Inflammatory macrophage (primary cell): ENCODE measurements around the gene OR1N1.
"Not testable (repeated sequence)": the region's sequence is repeated elsewhere in the genome, so short reads cannot be mapped to it uniquely, and the experiment has no call there.

ENCODE experiments used
- DNase-seq, 2 donors: peaks; one replicate each; pipeline ENCODE4 v3.0.0-alpha.2; 2020 to 2022
- total RNA-seq, 18 experiments: gene quantifications; one replicate each; lab custom pipeline; 2026; ENCODE audit warnings: mixed read lengths in 6 of 18, inconsistent platforms in 2 of 18; lab: John Stamatoyannopoulos, UW

OR1N1 gene, protein sequence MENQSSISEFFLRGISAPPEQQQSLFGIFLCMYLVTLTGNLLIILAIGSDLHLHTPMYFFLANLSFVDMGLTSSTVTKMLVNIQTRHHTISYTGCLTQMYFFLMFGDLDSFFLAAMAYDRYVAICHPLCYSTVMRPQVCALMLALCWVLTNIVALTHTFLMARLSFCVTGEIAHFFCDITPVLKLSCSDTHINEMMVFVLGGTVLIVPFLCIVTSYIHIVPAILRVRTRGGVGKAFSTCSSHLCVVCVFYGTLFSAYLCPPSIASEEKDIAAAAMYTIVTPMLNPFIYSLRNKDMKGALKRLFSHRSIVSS
- total RNA-seq, result 0 to 0.06 (median 0) reads per million in 18 experiments

DNA sequence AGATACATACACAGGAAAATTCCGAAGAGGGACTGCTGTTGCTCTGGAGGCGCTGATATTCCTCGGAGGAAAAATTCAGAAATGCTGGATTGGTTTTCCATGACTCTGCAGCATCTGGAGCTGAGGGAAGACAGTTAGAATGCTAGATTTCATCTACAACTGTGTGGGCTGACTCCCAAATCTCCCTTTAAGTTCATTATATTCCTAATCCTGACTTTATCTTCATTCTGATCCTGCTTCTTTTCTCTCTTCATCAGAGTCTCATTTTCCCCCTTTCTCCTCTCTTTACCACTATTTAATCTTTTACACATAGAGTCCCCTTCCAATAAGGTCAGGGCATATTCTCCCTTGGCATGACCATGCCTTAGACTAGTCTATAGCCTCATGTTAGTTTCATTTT, at the start of gene OR1N1:
Gene OR1N1, minus strand, starts transcription at position 101 of the 400 bp plus-strand sequence. Its CDS starts 0 bp downstream, at position 101.
- DNase-seq, result no peak

DNA sequence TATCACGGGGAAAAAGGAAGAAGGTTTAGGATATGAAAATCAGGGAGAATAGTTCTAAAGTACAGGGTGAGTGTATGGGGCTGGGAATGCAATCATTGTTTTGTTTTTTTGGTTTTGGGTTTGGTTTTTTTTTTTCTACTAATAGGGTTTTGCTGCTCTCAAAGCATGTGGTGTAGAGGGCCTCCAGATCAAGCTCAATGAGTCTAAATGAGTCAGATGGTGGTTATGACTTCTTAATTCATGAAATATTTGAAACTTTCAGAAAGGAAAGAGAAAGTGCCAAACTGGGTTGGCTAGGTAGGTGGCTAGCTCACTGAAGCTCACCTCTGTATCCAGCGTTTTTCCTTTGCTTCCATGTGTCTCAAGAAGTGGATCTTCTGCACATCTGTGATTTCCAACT, 45.4 kb upstream of the OR1N1 start:
- DNase-seq, result no peak

DNA sequence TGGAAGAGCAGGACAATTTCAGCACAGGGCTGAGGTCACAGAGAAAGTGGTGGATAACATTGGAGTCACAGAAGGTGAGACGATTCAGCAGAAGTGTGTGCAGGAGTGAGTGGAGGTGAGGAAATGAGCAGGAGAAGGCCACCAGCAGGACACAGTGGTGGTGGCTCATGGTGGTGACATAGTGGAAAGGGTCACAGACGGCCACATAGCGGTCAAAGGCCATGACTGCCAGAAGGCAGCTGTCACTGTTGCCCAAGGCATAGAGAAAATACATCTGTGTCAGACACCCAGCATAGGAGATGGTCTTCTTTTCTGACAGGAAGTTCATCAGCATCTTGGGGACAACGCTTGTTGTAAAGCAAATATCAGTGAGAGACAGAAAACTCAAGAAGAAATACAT, 40.8 kb upstream of the OR1N1 start:
- DNase-seq, result no peak

DNA sequence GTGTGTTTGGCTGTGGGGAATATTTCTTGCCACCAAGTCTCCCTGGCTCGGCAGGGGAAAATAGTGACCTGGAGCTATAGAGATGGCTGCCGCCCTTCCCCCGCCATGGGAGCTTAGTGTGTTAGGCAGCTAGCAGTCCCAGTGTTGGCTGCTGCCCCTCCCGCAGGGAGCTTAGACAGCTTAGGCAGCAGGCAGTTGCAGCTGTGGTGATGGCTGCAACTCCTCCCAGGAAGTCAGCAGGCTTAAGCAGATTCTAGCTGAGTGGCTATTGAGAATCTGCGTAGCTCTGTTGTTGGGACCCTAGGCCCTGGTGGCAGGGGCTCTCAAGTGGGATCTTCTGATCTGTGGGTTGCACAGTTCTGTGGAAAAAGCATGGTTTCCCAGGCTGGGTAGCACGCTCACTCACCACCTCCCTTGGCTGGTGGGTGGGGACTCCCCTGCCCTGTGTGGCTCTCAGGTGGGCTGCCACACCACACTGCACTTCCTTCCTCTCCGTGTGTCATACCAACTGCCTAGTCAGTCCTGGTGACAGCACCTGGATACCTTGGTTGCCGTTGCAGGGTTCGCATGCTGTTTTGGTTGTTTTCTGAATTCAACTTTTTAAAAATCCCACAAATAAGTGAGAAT, 35.2 kb upstream of the OR1N1 start:
- no peak for DNase-seq

DNA sequence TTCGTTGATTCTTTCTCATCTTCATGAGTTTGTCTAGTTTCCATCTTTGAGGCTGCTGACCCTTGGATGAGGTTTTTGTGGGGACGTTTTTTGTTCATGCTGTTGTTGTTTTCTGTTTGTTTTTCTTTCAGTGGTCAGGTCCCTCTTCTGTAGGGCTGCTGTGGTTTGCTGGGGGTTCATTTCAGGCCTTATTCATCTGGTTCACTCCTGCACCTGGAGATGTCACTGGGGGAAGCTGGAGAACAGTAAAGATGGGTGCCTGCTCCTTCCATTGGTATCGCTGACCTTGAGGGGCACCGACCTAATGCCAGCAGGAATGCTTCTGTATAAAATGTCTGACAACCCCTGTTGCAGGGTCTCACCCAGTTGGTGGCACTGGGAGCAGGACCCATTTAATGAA, 34.4 kb upstream of the OR1N1 start:
- no peak for DNase-seq

DNA sequence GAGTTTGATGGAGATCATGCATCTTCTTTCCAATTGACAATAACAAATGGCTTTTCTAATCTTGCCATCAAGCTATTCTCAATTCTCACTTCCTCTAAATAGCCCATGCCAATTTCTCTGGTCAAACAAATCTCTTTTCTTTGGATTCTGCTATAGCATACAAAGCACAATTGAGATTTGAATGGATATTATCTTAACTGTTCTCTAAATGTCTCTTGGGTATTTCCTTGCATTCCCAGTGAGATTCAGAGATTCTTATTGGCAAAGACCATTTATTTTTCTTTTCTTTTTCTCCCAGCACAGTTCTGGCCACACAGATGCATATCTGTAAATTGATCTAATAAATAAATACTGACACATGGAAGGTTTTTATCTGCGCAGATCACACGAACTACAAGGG, 25.7 kb upstream of the OR1N1 start, which contains the start of gene OR1N2:
Gene OR1N2, plus strand, starts transcription at position 301 of the 400 bp plus-strand sequence. CDS start 100 bp downstream, outside the sequence.
- no peak for DNase-seq

DNA sequence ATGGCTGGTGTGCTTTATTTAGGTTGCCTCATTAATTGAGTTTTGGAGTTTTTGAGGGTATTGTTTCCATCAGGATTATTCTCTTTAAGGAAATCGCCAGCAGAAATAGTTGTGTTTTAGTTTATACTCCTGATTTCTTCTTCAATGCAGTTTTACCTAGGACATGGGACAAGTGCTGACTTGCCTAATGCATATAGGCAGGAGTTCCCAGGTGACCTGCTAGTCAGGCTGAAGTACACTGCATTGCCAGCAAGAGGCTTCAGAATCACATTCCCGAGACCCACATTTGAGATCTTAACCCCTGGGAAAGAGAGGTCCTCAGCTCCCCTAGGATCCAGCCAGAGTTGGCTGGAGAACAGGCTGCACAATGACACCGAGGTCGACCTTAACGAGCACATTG, 24.3 kb upstream of the OR1N1 start:
- no peak for DNase-seq

DNA sequence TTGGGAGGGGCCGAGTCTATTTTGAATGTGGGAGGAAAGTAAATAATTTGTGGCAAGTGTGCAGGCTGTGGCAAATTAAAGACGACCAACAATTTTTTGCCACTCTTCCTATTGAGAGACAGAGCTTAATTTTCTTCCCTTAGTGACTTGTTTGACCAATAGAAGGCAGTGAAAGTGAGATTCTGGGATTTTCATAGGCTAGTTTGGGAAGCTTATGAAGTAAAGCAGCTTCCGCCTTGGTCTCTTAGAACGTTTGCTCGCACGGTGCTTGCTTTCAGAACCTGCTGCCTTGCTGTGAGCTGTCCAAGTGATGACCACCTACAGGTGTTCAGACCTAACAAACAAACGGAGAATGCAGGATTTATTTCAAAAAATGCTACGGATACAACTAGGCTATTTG, 19.1 kb upstream of the OR1N1 start:
- no peak for DNase-seq

DNA sequence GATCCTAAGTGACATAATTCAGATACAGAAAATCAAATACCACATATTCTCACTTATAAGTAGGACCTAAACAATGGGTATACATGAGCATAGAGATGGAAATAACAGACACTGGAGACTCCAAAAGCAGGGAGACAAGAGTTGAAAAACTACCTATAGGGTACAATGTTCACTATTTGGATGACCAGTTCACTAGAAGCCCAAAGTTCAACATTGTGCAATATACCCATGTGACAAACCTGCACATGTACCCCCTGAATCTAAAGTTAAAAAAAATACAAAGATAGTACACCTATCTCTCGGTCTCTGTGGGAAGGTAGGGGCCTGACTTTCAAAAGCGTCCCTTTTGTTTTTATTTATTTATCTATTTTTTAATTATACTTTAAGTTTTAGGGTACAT, 11.7 kb upstream of the OR1N1 start:
- DNase-seq, result no peak

DNA sequence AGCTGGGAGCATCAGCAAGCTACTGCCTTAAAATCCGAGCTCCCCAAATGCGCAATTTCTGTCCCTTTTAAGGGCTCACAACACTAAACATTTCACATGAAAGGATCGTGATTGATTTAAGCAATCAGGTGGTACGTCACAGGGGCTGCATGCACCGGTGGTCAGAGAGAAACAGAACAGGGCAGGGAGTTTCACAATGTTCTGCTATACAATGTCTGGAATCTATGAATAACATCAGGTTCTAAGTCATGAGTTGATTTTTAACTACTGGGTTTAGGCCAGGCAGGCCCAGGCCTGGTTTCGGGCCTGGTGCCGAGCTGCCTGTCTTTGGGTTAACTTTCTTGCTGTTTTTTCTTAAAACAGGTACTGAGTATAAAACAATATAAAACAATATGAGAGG, 10.0 kb upstream of the OR1N1 start:
- DNase-seq, result not testable (repeated sequence)

DNA sequence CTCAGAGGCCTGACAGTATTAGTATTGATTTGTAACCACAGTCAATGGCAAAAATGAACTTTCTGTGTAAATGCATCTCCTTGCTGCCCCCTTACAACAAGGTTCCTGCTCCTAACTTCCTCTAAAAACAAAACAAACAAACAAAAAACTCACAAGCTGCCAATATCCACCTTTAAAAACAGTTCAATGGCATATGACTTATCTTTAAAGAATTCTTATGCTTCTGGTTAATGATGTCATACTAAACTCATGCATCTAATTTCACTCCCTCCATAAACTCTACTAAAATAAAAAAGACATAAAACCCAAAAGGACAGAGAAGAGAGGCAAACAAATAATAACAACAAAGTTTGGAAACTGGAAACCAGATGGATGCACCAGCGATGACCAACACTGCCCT, 9.0 kb upstream of the OR1N1 start:
- no peak for DNase-seq

DNA sequence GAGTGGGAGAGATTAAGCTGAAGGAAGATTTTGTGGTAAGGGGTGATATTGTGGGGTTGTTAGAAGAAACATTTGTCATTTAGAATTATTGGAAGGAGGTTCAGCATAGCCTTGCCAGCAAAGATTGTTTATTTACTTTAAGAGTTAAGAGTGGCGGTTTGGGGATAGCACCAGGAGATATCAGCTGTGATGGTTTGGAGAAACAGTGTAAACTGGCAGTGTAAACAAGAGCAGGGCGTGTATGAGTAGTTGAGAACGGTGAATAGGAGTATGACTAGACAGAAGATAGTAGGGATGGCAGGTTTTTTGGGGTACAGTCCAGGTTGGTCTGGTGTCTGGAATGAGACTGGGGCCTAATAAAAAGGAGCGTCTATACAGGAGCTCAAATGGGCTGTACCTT, 4.1 kb upstream of the OR1N1 start:
- DNase-seq, result not testable (repeated sequence)

DNA sequence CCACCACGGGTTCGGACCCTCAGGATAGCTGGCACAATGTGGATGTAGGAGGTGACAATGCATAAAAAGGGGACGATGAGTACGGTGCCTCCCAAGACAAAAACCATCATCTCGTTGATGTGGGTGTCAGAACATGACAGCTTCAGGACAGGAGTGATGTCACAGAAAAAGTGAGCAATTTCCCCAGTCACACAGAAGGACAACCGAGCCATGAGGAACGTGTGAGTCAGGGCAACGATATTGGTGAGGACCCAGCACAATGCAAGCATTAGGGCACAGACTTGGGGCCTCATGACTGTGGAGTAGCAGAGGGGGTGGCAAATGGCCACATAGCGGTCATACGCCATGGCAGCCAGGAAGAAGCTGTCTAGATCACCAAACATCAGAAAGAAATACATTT, 491 bp downstream of the OR1N1 start:
- no peak for DNase-seq

DNA sequence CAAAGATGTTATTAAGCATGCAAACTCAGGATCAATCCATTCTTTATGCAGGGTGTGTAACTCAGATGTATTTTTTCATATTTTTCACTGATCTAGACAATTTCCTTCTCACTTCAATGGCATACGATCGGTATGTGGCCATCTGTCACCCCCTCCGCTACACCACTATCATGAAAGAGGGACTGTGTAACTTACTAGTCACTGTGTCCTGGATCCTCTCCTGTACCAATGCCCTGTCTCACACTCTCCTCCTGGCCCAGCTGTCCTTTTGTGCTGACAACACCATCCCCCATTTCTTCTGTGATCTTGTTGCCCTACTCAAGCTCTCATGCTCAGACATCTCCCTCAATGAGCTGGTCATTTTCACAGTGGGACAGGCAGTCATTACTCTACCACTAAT, 7.7 kb downstream of the OR1N1 start:
- DNase-seq, result no peak

DNA sequence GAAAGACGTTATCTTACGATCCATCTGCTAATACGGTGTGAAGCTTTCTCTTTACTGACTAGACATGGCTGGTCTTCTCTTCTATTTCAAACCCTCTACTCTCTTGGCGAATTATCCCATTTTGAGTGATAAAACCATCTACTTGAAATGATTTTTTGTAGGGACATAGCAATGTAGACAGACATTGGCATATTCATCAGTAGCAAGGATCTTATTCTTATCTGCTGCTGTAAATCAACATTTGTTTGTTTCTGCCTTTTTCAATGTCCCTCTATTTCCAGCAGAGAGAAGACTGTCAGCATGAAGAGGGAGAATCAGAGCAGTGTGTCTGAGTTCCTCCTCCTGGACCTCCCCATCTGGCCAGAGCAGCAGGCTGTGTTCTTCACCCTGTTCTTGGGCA, 8.3 kb downstream of the OR1N1 start, which contains the start of gene OR1J4:
Gene OR1J4, plus strand, starts transcription at position 301 of the 400 bp plus-strand sequence. Its CDS starts 0 bp downstream, at position 301.
- DNase-seq, result no peak

DNA sequence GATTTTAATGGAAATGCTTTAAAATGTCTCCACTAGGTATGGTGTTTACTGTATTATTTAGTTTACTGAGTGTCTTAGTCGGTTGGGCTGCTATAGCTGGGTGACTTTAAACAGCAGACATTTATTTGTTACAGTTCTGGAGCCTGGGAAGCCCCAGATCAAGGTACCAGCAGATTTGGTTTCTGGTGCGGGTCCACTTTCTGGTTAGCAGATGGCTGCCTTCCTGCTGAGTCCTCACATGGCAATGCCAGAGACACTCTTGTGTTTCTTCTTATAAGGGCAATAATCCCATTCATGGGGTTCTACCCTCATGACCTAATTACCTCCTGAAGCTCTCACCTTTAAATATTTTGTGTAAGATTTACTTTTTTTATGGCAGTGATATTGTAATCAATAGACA, 8.9 kb downstream of the OR1N1 start:
- DNase-seq, result no peak

DNA sequence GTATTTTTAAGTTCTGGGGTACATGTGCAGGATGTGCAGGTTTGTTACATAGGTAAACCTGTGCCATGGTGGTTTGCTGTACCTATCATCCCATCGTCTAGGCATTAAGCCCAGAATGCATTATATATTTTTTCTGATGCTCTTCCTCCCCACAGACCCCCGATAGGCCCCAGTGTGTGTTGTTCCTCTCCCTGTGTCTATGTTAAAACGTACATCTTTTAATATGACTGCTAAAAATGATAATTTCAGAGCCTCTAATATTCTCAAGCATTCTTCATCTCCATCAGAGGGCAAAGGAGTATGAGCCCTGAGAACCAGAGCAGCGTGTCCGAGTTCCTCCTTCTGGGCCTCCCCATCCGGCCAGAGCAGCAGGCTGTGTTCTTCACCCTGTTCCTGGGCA, 16.6 kb downstream of the OR1N1 start, which contains the start of gene OR1J2:
Gene OR1J2, plus strand, starts transcription at position 301 of the 400 bp plus-strand sequence. Its CDS starts 0 bp downstream, at position 301.
- DNase-seq, result no peak

DNA sequence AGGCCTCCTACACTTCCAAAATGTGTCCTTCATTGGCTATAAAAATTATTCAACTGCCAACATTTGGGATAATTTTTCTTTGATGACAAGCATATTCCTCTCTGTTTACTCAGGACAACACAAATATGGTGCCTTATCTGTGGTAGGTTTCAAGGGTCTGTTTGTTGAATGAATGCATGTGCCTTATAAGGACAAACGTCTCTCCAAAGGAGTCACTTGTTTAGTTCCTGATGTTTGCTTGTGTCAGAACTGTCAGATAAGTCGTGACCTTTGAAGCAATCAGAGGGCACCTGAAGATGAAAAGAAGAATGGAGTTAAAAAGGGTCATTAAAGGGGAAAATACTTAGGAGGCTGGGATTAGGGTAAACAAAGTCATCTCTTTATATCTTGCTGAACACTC, 20.1 kb downstream of the OR1N1 start:
- DNase-seq, result no peak

DNA sequence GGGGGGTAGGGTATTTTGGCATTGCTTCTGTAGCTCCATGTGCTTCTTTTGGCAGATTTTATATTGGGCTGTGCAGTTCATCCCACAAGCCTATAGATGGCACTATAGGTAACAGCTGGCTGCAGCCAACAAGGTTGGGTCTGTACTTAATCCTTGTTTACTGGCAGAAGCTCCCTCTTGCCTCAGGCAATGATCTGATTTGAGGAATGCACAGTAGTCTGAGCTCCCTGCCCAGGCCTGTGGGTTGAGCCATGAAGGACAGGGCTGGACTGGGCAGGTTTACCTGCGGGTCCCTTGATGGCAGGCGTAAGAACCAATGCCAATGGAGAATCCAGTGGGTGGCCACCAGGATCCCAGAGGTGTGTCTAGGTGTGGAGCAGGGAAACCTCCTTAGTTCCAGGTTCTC, 28.2 kb downstream of the OR1N1 start:
- peak; percentile 43 to 53 for DNase-seq

DNA sequence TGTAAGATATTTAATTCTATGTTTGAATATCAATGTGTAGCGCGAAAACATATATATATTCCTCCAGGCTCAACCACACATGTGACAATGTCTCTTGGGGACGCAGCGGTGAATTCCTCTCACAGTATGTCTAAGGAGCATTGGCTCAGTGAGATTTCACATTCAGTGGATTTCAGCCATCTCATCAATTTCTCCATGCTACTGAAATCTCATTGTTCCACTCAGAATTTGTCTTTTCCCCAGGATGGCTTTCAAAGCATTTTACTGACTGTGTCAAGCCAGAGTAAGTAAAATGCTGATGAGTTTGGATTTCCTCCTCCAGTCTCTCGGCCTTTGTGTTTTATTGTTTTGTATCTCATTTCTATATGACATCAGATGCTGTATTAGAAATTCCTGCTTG, 48.0 kb downstream of the OR1N1 start:
- no peak for DNase-seq

DNA sequence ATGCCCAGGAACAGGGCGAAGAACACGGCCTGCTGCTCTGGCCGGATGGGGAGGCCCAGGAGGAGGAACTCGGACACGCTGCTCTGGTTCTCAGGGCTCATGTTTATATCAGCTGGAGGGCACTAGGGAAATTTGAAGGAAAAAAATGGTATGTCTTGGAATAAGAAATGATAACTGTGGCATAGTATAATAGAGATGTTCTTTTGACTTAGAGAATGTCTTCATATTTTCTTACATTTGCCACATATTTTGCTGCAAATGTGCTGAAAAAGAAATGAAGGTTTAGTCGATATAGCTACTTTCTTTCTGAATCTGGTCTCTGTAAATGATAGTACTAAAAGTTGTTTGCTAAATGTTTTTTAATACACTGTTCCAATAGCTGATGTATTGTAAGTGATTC, 49.3 kb downstream of the OR1N1 start, which contains the start of gene OR1J1:
Gene OR1J1, minus strand, starts transcription at position 101 of the 400 bp plus-strand sequence. Its CDS starts 0 bp downstream, at position 101.
- DNase-seq, result no peak

DNA sequence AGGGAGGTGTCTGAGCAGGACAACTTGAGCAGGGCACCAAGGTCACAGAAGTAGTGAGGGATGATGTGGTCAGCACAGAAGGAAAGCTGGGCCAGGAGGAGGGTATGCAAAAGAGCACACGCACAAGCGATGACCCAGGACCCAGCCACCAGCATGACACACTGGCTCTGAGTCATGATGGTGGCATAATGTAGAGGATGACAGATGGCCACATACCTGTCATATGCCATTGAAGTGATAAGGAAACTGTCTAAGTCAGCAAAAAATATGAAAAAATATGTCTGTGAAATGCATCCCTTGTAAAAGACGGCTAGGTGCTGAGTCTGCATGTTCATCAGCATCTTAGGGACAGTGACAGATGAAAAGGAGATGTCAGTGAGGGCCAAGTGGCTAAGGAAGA, 49.7 kb downstream of the OR1N1 start:
- DNase-seq, result no peak
